ENCODE measurements around the gene SUFU. TPM values are rescaled to one million over a fixed set of nuclear protein-coding genes. Genes with fewer than 3 reads are reported as not detected.
"Not testable (repeated sequence)": the region's sequence is repeated elsewhere in the genome, so short reads cannot be mapped to it uniquely, and the experiment has no call there.

SUFU gene
- total RNA-seq, 1 experiment from 2014 or later = 4.6 TPM

DNA sequence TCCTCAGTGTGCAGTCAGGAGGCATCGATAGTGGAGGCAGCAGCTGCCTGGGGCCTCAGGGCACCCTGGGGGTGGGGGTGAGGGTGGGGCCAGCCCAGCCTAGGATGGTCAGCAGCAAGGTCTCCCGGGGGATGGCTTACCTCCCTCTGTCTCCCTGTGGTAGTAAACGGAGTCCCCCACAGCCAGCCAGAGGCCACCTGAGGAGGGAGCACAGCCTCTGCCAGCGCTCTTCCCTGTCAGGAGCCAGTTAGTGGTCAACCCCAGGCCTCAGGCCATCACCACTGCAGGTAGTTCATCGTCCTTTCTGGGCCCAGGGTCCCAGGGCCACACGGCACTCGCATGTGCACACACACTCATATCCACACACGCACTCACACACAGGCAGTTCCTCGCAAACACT lies 23.4 kb upstream of the SUFU start:
- no peak for DNase-seq (ENCODE audit: low read depth)

DNA sequence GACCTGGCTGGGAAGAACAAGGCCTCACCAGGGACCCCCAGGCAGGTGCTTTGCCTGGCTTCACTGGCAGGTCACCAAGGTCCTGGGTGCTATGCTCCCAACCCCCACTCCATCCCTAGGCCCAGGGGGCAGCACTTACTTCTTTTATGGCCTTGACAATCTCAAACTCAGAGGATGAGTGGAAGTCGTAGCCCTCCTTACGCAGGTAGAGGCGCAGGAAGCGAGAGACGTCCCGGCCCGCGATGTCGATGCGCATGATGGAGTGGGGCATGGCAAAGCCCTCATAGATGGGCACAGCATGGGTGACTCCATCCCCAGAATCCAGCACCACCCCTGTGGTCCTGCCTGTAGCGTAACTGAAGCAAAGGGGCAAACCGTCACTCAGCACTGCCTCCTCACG lies 19.8 kb upstream of the SUFU start:
- DNase-seq (ENCODE audit: low read depth) = no peak

DNA sequence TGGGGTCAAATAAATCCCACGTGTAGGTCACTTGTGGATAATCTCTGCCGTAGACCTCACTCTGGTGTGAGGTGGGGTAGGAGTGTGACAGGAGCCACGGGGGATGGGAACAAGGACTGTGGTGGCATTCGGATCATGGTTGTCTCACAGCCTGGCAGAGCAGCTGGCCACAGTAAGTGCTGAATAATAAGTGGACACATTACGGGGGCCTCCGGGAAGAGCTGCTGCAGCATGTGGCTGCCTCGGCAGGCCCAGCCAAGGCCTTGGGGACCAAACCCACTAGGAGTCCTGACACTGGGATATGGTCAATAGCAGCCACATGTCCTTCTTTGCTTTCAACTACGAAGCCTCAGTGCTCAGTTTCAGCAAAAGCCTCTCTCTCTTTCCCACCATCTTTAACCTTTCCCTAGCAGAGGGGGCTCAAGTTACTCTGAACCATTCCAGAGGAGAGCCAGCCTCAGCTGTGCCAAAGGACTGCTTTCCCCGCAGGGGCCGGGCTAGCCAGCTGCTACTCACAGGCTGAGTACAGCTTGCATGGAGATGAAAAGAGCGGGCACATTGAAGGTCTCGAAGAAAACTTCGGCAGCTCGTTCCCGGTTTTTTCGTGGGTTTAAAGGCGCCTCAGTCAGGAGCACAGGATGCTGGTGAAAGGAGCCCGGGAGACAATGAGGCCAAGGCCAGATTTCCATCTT lies 18.5 kb upstream of the SUFU start:
- DNase-seq (ENCODE audit: low read depth) = no peak

DNA sequence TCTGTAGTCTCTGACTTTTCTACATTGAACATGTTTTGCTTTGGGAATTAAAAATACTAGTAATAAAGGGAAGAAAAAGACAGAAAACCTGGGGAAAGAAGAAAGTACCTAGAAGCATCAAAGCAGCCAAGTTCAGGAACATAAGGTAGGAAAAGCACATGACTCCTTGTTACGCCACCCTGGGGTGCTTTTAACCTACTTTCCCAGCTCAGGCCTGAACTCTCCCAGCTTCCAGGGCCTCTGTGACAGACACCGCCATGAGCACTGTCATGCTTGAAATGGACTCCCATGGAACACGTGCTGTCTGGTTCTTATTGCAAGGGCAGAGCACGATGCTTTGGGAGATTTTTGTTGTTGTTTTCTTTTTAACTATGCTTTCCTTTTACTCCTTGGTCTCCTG lies 12.6 kb upstream of the SUFU start:
- DNase-seq (ENCODE audit: low read depth) = no peak

DNA sequence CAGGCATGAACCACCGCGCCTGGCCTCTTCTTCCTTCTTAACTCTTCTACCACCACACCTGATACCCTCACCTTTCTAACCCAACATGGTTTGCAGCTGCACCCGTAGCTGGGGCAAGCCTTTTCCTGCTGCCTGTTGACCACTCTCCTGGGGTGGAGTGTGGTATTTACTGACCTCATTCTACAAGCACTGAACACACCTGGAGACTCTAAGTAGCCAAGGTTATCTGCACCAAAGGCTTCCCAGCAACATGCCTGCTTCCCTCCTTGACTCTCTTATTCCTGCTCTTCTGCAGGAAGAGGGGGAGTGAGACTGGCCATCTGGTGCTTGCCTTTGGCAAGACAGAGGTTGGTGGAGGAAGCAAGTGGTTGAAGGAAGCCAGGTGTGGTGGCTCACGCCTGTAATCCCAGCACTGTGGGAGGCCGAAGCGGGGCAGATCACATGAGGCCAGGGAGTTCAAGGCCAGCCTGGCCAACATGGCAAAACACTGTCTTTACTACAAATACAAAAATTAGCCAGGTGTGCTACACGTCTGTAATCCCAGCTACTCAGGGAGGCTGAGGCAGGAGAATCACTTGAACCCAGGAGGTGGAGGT lies 11.3 kb upstream of the SUFU start:
- no peak for DNase-seq (ENCODE audit: low read depth)

DNA sequence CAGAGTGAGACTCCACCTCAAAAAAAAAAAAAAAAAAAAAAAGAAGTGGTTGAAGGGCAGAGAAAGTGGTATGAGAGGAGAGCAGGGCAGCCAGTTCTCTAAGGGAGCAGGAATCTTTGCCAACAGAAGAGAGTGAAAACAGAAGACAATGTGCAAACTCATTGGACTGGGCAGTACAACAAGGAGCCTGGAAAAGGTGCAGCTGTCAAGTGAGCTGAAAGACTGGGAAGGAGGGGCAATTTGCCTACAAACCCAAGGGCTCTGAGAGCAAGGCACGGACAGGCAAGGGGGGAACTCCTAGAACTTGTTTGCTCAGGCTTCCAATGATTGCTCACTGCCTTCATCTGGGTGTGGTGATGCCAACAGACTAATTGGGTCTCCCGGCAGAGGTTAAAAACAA lies 10.8 kb upstream of the SUFU start:
- DNase-seq (ENCODE audit: low read depth) = no peak

DNA sequence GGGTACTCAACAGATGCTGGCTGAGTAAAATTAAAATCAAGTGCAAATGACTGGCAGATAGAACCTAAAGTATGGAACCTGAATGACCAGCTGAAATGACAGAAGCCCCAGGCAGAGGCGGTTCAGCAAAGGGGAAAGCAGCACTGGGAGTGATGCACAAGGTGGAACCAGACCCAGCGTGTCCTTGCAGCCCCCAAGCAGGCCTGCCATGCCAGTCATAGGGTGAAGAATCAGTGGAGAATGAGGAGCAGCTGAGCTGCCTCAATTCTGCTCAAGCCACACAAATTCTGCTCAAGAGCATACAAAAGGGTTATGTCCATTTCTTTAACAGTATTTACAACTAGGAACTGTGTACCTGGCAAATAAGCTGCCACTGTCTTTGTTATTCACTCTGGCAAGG lies 10.0 kb upstream of the SUFU start:
- no peak for DNase-seq (ENCODE audit: low read depth)

DNA sequence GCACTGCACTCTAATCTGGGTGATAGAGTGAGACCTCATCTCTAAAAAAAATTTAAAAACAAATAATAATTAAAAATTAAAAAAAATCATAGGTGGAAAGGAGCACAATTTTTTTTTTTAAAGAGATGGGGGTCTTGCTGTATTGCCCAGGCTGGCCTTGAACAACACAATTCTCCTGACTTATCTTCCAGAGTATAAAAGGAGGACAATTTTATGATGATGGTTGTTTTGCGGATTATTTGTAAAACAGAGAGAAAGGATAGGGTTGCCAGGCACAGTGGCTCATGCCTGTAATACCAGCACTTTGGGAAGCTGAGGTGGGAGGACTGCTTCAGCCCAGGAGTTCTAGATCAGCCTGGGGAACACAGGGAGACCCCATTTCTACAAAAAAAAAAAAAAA lies 6.2 kb upstream of the SUFU start:
- DNase-seq (ENCODE audit: low read depth) = no peak

DNA sequence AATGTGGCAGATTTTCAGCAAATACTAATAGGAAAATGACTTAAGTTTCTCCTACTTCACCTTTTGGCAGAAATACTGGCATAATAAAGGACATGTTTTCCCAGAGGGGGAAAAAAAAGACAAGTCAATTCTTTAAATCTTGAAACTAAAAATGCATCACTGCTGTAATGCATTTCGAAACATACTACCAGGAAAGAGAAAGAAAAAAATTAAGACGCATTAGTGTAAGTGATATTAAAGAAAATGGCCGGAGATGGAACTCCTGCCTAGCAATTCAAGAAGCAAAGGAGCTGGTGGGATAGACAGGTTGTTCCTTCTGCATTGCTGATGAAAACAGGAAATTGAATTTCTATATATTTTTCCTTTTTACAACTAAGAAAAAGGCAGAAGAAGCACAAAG lies 4.4 kb upstream of the SUFU start:
- no peak for DNase-seq (ENCODE audit: low read depth)

DNA sequence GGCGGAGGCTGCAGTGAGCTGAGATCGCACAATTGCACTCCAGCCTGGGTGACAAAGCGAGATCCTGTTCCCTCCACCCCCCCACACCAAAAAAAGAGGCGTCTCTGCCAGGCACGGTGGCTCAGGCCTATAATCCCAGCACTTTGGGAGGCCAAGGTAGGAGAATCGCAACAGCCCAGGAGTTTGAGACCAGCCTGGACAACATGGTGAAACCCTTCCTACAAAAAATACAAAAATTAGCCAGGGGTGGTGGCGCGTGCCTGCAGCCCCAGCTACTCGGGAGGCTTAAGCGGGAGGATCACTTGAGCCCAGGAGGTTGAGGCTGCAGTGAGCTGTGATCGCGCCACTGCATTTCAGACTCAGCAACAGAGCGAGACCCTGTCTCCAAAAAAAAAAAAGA lies 3.1 kb upstream of the SUFU start:
- DNase-seq (ENCODE audit: low read depth) = not testable (repeated sequence)

DNA sequence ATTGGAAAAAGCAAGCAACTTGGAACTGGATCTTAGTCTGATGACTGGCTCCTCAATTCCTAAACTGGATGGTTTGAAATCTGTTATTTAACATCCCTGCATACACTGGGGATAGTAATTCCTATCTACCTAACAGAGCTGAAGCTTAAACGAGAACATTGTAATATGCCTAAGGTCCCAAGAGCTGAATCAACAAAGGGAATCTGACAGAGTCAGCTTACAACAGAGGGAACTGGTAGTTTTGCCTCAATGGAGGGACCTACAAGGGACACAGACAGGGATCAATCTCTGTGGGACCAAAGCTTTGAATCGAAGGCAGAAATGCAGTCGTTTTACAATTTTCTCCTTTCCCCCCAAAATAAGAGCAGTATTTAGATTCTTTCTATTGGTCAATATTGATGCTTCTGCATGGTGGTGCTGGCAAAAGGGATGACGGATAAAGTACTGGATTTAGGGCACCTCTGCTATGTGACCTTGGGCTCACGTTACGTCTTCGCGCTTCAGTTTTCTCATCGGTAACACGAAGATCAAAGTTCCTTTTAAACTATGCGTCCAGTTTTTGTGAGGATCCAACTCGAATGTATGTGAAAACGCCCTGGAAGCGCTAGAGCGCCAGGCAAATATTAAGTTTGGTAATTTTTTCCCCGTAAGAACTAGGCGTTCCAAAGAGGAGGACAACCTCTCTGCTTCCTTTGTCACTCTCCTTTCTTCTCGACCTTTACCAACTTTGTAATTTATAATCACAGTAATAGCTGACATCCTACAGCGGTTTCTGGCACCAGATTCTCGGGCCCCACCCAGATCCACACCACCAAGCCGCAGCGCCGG lies 2.4 kb upstream of the SUFU start:
- DNase-seq (ENCODE audit: low read depth) = no peak

DNA sequence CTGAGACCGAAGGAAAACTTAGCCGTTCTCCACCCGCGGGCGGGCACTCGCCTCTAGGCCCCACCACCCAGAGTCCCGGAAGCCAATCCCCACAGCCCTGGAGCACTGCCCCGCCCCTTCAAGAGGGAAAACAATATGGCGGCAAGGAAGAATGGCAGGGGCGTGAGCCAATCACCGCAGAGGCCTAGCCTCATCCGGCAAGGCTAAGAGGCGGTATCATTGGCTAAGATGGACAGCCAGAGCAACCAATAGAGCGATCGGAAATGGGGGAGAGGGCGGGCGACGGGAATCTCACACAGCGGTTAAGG lies 1.8 kb upstream of the SUFU start:
- peak; percentile 99 for DNase-seq (ENCODE audit: low read depth)

DNA sequence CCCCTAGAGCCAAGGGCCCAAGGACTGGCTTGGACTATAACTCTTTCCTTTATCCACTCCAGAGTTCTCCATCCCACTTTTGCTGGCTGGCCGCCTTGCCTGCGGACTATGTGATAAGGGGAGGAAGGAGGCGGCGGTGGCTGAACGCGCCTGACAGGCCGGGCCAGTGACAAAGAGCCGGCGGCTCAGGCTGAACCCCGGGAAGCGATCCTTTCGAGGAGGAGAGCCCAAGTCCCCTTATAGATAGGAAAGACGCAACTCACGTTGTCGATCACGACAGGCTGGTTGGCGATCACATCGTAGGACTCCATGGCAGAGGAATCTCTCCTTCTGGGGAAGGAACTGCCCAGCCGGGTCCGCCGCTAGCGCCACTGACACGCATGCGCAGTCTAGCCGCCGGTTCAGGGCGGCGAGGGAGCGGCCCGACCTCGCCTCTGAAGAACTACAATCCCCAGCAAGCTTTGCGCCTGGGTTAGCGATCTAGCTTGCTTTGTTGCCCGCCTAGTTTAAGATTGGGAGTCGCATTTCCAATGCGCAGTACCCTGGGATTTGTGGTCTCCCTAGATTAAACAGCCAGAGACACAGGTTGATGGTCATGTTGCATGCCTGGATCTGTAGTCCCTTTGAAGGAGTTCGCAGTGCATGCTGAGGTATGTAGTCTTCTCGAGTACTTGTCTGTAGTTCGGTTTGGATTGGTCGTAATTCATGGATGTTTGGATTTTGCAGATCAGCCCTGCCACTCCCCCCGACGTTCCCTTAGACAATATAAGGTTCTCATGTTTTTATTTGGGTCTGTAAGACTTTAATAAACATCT lies 1.2 kb upstream of the SUFU start, which contains the start of gene ACTR1A:
ACTR1A (minus strand) TSS at position 376 of the 815 bp plus-strand sequence; CDS start at position 311, 65 bp downstream.
- DNase-seq (ENCODE audit: low read depth) = peak; percentile 100

DNA sequence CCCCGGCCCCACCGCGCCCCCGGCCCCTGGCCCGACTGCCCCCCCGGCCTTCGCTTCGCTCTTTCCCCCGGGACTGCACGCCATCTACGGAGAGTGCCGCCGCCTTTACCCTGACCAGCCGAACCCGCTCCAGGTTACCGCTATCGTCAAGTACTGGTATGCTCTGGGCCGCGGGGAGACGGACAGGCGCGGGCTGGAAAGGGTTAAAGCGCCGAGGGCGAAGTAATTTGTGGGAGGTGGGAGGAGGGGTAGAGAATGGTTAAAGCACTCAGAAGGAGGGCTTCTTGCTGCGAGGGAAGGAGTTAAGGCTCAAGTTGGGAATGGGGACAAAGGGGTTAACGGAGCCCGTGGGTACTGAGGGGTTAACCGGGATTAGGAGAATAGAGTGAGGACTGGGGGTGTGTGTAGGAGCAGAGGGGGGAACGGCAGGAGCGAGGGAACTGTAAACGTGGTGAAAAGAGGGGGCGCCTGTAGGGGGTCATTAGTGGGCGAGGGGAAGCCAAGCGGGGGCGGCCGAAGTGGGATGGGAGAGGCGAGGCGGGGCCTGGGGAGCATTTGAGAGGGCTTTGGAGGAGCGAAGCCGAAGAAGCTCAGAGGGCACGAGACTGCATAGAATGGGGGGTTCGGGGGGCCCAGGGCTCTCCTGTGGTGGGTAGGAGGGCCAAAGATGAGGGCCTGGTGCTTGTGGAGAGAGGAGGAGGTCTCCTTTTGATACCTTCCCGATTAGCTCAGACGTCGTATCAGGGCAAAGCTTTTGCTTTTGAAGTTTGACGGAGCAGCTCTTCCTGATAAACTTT lies 605 bp downstream of the SUFU start:
- peak; percentile 52 for DNase-seq (ENCODE audit: low read depth)

DNA sequence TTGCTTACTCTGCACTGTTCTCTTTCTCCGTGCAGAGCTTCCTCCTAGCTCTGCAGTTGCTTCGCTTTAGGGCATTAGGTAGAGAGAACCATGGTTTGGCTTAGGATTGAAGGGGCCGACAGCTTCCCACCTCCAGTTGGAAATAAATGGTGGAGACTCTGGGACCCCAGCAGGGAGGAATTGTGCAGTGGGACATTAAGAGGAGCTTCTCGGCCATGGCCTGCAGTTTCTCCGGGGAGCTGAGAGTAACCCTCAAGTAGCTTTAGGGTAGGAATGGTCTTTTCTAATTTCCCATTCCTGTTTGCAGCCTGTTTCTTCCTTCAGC lies 1.2 kb downstream of the SUFU start:
- no peak for DNase-seq (ENCODE audit: low read depth)

DNA sequence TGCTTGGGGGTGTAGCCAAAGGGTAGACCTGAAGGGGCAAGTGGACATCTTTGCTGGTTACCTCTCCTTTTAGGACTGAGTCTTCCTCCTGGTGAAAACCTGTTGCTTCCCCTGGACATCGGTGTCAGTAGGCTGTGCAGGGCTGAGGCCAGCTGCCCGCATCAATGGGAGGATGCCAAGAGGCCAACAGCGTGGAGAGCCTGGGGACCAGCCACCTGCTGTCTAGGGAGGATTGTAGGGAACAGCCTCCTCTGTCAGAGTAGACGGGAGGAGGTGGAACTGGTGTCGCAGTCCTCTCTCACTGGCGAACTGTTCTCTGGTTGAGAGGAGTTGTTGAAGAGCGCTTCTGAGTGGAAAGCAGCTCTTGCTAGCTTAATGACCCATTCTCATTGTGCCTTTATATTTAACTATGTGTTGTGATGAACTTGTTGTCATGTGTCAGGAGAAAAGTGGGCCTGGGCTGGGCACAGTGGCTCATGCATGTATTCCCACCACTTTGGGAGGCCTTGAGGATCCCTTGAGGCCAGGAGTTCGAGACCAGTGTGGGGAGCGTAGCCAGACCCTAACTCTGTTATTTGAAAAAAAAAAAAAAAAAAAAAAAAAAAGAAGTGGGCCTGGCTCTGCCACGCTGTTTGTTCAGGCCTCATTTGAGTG lies 1.8 kb downstream of the SUFU start:
- DNase-seq (ENCODE audit: low read depth) = no peak

DNA sequence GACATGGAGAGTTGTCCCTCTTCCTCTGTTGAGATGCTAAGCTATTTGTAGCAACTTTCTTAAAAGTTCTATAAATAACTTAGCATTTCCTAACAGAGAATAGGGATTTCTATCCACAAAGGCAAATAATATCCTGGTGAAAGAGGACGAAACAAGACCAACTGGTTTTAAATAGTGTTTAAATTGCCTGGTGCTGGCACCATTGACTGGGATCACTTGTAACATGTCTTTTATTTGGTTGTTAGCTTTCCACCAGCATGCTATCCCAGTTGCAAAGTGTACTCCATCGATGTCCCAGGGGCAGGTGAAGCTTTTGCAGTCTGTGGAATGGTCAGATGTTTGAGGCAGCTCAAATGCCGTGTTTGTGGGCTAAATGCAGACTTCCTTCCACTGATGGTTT lies 3.7 kb downstream of the SUFU start:
- DNase-seq (ENCODE audit: low read depth) = no peak

DNA sequence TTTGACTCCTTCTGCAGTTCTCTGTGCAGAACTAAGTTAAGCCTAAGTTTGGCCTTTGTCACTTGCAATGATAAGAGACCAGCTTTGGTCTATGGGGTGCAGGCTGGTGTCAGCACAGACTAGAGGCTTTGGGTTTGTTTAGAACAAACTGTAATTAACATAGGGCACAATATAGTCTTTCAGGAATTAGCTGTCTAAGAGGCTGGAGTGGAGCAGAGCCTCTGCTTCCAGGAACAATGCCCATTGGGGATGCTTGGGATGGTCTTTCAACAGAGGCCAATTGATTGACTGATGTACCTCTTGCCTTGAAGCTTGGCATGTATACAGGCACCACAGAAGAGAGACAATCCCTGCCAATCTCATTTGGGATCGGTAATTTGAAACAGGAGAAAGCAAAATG lies 4.7 kb downstream of the SUFU start:
- no peak for DNase-seq (ENCODE audit: low read depth)

DNA sequence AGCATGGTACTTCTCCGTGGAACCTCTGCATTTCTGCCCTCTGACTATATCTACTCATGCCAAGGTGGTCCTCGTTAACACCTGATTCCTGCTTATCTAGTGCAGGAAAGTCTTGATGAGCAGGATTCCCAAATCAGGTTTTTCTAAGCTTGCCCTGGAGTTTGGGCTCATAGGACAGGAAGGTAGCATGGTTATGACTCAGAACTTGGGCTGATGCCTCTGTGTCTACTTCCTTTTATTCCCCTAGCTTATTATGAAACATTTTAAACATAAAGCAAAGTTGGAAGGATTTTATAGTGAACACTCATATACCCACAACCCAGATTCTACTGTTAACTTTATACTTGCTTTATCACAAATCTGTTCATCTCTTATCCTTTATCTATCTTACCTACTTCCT lies 5.6 kb downstream of the SUFU start:
- peak; percentile 59 for DNase-seq (ENCODE audit: low read depth)

DNA sequence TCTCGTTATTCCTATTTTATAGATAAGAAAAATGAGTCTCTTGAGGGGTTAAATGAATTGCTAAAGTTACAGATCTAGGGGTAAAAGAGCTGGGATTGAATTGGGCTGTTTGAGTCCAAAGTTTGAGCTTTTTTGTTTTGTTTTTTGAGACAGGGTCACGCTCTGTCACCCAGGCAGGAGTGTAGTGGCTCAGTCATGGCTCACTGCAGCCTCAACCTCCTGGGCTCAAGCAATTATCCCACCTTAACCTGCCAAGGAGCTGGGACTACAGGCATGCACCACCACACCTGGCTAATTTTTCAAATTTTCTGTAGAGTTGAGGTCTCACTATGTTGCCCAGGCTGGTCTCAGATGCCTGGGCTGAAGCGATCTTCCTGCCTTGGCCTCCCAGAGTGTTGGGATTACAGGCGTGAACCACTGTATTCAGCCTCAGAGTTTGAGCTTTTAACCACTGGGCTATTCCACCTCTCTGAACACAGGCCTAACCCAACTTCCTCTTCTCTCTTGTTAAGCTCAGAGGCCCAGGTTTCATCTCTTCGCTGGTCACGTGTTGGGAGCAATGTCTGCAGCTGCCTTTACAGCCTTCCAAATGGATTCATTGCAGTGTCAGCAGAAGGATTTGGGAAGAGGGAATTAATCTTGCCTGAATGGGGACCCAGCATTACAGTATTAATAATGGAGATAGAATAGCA lies 8.0 kb downstream of the SUFU start:
- DNase-seq (ENCODE audit: low read depth) = no peak
